Astrocyte (in vitro differentiated cells and primary cell): ENCODE results near the gene GPR6.

Experiments used
- EZH2 ChIP-seq: IDR thresholded peaks from 2 replicates; pipeline ENCODE4 v1.6.1; 2012; ENCODE audit warnings: mild to moderate bottlenecking, low read length, inconsistent platforms; ENCODE audit not compliant: insufficient read depth
- TF ChIP-seq, protein P1 (sequence below): IDR thresholded peaks from 2 replicates; pipeline ENCODE4 v1.5.1; 2011; ENCODE audit warnings: low read depth, mild to moderate bottlenecking, inconsistent platforms, low read length, moderate library complexity; ENCODE audit not compliant: insufficient read depth

DNA sequence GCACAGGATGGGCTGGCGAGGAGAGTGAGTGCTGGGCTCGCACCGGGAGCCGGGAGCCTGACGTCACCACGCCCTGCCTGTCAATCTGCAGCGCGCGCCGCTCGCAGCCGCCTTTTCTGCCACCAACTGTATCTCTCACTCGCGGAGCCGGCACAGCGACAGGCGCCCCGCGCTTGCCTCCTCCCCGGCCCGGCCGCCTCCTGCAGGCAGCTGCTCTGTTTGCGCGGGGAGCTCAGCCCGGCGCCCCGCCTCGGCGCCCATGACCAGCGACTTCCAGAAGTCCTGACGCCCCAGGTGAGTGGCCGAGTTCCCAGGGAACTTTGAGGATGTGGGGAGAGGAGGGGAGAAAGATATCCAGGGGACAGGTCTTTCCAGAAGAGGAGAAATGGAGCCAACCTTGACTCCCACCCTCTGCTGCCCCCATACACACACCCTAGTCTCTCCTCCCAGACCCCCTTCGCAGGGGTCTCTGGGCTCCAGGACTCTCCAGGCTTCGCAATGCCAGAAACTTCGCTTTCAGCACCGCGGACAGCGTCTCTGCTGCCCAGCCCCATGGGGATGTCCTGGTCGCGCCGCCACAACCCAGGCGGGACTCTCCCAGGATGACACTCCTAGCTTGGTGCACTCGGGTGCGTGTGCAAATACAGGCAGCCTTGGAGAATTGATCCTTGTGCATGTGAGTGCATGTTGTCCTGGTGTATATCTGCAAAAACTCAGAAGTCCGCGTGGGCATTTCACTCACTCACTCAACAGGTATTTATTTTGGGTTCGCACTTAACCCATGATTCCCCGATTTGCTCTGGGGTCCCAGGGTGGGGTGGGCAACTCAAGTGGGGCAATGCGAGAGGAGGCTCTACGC, at the start of gene GPR6:
- TF ChIP-seq, protein P1, sequence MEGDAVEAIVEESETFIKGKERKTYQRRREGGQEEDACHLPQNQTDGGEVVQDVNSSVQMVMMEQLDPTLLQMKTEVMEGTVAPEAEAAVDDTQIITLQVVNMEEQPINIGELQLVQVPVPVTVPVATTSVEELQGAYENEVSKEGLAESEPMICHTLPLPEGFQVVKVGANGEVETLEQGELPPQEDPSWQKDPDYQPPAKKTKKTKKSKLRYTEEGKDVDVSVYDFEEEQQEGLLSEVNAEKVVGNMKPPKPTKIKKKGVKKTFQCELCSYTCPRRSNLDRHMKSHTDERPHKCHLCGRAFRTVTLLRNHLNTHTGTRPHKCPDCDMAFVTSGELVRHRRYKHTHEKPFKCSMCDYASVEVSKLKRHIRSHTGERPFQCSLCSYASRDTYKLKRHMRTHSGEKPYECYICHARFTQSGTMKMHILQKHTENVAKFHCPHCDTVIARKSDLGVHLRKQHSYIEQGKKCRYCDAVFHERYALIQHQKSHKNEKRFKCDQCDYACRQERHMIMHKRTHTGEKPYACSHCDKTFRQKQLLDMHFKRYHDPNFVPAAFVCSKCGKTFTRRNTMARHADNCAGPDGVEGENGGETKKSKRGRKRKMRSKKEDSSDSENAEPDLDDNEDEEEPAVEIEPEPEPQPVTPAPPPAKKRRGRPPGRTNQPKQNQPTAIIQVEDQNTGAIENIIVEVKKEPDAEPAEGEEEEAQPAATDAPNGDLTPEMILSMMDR, result no peak
- TF ChIP-seq EZH2, result no peak
